Measurements from ENCODE around the gene WDR20.

WDR20 gene

GRCh38 chr14:102121567-102121966 lies 18.1 kb upstream of the WDR20 start:
- TF ChIP-seq EP300 (IDR thresholded peaks at IDR 0.05; ENCODE audit: borderline replicate concordance) = no peak
- no peak for TF ChIP-seq TAF1 (IDR thresholded peaks at IDR 0.05; ENCODE audit: low read depth)
- no peak for TF ChIP-seq ZBTB7A (IDR thresholded peaks at IDR 0.05; ENCODE audit: low read depth)
- TF ChIP-seq REST (IDR thresholded peaks at IDR 0.05; ENCODE audit: low read depth) = no peak
- TF ChIP-seq TEAD4 (IDR thresholded peaks at IDR 0.05) = no peak
- TF ChIP-seq NFIC (IDR thresholded peaks at IDR 0.05) = no peak
- no peak for TF ChIP-seq MAX (IDR thresholded peaks at IDR 0.05)
- TF ChIP-seq FOXM1 (IDR thresholded peaks at IDR 0.05; ENCODE audit: borderline replicate concordance, low read depth) = no peak

GRCh38 chr14:102124419-102124818 lies 15.3 kb upstream of the WDR20 start:
- TF ChIP-seq CREB1 (IDR thresholded peaks at IDR 0.05; ENCODE audit: low read depth) (no peak), RAD21 (IDR thresholded peaks at IDR 0.05; ENCODE audit: low read depth) (no peak), REST (IDR thresholded peaks at IDR 0.05; ENCODE audit: low read depth) (no peak), CEBPB (IDR thresholded peaks at IDR 0.05) (no peak), USF1 (IDR thresholded peaks at IDR 0.05) (no peak), NFIC (IDR thresholded peaks at IDR 0.05) (no peak)

GRCh38 chr14:102125546-102125945 lies 14.2 kb upstream of the WDR20 start:
- no peak for TF ChIP-seq TEAD4 (IDR thresholded peaks at IDR 0.05)
- no peak for TF ChIP-seq TCF12 (IDR thresholded peaks at IDR 0.05; ENCODE audit: low read depth)
- TF ChIP-seq USF1 (IDR thresholded peaks at IDR 0.05) = no peak
- TF ChIP-seq FOXM1 (IDR thresholded peaks at IDR 0.05; ENCODE audit: borderline replicate concordance, low read depth) = no peak

GRCh38 chr14:102126807-102127455 lies 12.8 kb upstream of the WDR20 start:
- TF ChIP-seq TCF12 (IDR thresholded peaks at IDR 0.05; ENCODE audit: low read depth) (no peak), CEBPB (IDR thresholded peaks at IDR 0.05) (no peak), FOXM1 (IDR thresholded peaks at IDR 0.05; ENCODE audit: borderline replicate concordance, low read depth) (no peak), REST (IDR thresholded peaks at IDR 0.05; ENCODE audit: low read depth) (no peak), TAF1 (IDR thresholded peaks at IDR 0.05; ENCODE audit: low read depth) (no peak), CREB1 (IDR thresholded peaks at IDR 0.05; ENCODE audit: low read depth) (no peak), EP300 (IDR thresholded peaks at IDR 0.05; ENCODE audit: borderline replicate concordance) (no peak), RAD21 (IDR thresholded peaks at IDR 0.05; ENCODE audit: low read depth) (no peak), USF1 (IDR thresholded peaks at IDR 0.05) (no peak), EGR1 (IDR thresholded peaks at IDR 0.05) (no peak), NFIC (IDR thresholded peaks at IDR 0.05) (no peak), MAX (IDR thresholded peaks at IDR 0.05) (no peak), ZBTB7A (IDR thresholded peaks at IDR 0.05; ENCODE audit: low read depth) (no peak), TEAD4 (IDR thresholded peaks at IDR 0.05) (no peak), YY1 (IDR thresholded peaks at IDR 0.05; ENCODE audit: low read depth) (no peak)

Data from Ishikawa (cell line).